GM19351 (cell line): ENCODE results near the gene TLNRD1.

Experiments used
- ATAC-seq: cut with Tn5 transposase; IDR thresholded peaks from one replicate; pipeline ENCODE4 v1.9.1; 2021; ENCODE audit warnings: mild to moderate bottlenecking, moderate library complexity; ENCODE audit not compliant: unreplicated experiment

Gene TLNRD1

DNA sequence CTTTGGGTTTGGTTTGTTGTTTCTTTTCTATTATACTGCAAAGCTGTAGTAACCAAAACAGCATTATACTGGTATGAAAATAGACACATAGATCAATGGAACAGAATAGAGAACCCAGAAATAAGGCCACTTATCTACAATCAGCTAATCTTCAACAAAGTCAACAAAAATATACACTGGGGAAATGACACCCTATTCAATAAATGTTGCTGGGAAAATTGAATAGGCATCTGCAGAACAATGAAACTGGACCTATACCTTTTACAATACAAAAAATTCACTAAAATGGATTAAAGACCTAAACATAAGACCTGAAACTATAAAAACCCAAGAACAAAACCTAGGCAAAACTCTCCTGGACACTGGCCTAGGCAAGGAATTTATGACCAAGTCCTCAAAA is 52.9 kb downstream of the TLNRD1 start:
- ATAC-seq, result no peak

DNA sequence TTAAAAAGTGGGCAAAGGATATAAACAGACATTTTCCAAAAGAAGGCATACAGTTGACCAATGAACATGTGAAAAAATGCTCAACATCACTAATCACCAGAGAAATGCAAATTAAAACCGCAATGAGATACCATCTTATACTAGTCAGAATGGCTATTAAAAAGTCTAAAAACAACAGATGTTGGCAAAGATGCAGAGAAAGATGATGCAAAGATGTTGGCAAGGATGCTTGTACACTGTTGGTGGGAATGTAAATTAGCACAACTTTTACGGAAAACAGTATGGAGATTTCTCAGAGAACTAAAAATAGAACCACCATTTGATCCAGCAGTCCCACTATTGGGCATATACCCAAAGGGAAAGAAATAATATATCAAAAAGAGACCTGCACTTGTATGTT is 53.5 kb downstream of the TLNRD1 start:
- ATAC-seq, result no peak
